GM10266 (cell line): ENCODE data around the gene SENP2.

Experiments
- DNase-seq: peaks from one replicate; pipeline ENCODE4 v3.0.0; 2012; ENCODE audit errors: extremely low spot score
- TF ChIP-seq, protein P1 (sequence below): IDR thresholded peaks from 2 replicates; pipeline ENCODE4 v1.5.1; 2012; ENCODE audit warnings: mild to moderate bottlenecking, low read depth; ENCODE audit not compliant: control insufficient read depth, insufficient read depth; ENCODE audit errors: missing control alignments

Gene SENP2

DNA sequence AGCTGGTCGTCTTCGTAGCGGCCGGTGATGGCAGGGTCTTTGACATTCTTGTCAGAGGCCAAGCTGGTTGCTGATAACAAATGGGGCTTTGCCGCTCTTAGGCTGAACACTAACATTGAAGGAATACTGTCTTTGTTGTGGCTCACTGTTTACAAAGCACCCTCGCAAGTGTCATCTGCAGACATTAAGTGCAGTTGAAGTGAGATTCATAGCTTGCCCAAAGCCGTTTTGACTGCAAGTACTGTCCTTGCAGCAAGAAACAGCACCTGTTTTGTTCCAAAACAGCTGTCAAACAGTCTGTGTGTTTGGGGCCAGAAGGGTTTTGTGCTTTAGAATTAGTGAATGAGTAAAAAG lies 568 bp downstream of the SENP2 start:
- TF ChIP-seq, protein P1, sequence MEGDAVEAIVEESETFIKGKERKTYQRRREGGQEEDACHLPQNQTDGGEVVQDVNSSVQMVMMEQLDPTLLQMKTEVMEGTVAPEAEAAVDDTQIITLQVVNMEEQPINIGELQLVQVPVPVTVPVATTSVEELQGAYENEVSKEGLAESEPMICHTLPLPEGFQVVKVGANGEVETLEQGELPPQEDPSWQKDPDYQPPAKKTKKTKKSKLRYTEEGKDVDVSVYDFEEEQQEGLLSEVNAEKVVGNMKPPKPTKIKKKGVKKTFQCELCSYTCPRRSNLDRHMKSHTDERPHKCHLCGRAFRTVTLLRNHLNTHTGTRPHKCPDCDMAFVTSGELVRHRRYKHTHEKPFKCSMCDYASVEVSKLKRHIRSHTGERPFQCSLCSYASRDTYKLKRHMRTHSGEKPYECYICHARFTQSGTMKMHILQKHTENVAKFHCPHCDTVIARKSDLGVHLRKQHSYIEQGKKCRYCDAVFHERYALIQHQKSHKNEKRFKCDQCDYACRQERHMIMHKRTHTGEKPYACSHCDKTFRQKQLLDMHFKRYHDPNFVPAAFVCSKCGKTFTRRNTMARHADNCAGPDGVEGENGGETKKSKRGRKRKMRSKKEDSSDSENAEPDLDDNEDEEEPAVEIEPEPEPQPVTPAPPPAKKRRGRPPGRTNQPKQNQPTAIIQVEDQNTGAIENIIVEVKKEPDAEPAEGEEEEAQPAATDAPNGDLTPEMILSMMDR = no peak
- no peak for DNase-seq

GRCh38 chr3:185594073-185594472 lies 8.0 kb downstream of the SENP2 start:
- TF ChIP-seq, protein P1 = no peak
- no peak for DNase-seq

DNA sequence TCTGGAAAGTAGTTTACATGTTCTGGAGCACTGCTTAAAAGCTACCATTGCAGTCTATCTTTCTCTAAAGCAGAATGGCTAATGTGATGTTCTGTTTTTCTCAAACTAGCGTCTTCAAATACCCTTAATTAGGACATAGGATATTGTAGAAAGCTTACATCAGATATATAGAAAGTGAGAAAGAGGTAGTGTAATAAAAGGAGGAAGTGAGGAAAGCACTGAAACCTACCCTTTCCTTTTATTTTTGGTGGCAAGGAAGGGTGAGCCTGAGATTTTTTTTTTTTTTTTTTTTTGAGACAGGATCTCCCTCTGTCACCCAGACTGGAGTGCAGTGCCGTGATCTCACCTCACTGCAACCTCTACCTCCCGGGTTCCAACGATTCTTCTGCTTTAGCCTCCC lies 9.4 kb downstream of the SENP2 start:
- TF ChIP-seq, protein P1 = no peak
- DNase-seq = peak; percentile 56

DNA sequence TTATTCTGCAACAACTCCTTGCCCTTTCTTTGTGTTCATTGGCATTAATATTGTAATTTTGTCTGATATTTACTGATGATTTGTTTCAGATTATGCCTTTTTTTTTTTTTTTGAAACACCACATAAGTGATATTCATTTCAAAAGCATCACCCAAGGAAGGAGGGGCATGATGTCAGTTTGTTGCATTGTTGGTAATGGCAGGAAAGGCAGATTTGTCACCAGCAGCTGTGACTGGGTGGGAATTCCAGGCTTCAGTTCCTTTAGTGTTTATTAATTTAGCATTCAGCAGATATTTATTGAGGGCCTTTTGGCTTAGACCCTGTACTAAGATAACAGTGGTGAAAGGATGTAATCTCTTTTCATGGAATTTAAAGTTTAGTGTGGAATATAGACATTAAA lies 19.5 kb downstream of the SENP2 start:
- TF ChIP-seq, protein P1 = no peak
- DNase-seq = no peak

- TF ChIP-seq, protein P1 = no peak
- no peak for DNase-seq
Measured at GRCh38 chr3:185606196-185606595, 20.1 kb downstream of the SENP2 start.

DNA sequence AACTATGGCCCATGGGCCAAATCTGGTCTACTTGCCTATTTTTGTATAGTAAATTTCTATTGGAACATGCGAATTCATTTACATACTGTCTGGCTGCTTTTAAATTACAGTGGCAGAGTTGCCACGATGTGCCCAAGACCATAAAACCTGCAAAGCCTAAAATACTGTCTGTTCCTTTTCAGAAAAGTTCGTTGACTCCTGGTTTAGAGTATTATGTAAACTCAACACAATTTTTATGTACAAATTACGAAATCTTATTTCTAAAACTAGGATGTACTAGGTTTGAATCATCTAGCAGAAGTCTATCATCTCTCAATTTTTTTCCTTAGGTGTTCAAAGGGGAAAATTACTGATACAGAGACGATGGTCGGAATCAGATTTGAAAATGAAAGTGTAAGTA lies 26.9 kb downstream of the SENP2 start:
- TF ChIP-seq, protein P1 = no peak
- DNase-seq = no peak

DNA sequence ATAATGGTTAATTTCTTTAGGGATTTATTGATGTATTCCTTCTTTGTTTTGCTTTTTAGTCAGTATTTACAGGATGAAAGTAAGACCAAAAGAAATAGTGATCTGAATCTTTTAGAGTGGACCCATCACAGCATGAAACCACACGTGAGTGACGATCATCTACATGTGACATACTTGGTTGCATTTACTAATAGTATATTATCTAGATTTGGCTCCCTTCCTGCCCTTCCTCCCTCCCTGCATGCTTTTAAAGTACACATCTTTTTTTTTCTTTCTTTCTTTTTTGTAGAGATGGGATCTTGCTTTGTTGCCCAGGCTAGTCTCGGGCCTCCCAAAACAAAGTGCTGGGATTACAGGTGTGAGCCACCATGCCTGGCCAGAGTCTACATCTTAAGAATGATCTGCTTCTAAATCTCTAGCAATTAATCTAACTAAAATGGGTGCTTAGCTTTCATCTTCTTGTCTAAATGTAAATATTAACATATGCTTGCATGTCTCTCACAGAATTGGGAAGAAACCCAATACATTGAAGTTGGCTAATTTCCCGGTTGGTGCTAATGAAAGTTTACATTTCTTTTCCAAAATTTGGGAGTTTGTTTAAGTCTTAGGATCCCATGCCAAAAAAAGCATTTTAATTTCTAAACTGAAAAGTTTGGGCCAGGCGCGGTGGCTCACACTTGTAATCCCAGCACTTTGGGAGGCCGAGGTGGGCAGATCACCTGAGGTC lies 38.0 kb downstream of the SENP2 start:
- DNase-seq = no peak
- TF ChIP-seq, protein P1 = no peak
